HepG2 (cell line): Measurements from ENCODE around the gene RINL. TPM values are rescaled to one million over a fixed set of nuclear protein-coding genes. Genes with fewer than 3 reads are reported as not detected.
A peak's percentile ranks its signal among the peaks of the same experiment; 100 is the strongest.

Experiments
- CREBL2 ChIP-seq: sonication (generic); formaldehyde crosslinking; IDR thresholded peaks from 2 replicates; pipeline ENCODE4 v1.8.1; 2023; ENCODE audit warnings: missing genetic modification reagents, mild to moderate bottlenecking, borderline replicate concordance
- EHMT2 ChIP-seq: fragments of 200-600 bp; sonication (generic); IDR thresholded peaks from 2 replicates; pipeline ENCODE4 v1.7.0; 2017; ENCODE audit warnings: antibody characterized with exemption, low read depth, low read length, borderline replicate concordance
- ESRRA ChIP-seq: sonication (generic); formaldehyde crosslinking; IDR thresholded peaks from 2 replicates; pipeline ENCODE4 v1.5.1; 2020; ENCODE audit warnings: mild to moderate bottlenecking, low read depth, missing genetic modification reagents
- HNRNPL ChIP-seq: fragments of 200-400 bp; formaldehyde crosslinking; IDR thresholded peaks from 2 replicates; pipeline ENCODE4 v1.6.1; 2017; ENCODE audit warnings: mild to moderate bottlenecking, low read depth, low read length
- MEF2D ChIP-seq: sonication (generic); formaldehyde crosslinking; IDR thresholded peaks from 2 replicates; pipeline ENCODE4 v1.5.1; 2020; ENCODE audit warnings: mild to moderate bottlenecking, missing genetic modification reagents
- MIER2 ChIP-seq: IDR thresholded peaks from 2 replicates; pipeline ENCODE4 v1.6.1; 2016; ENCODE audit warnings: missing biosample characterization, missing genetic modification reagents
- PHF20 ChIP-seq: sonication (generic); formaldehyde crosslinking; IDR thresholded peaks from 2 replicates; pipeline ENCODE4 v1.5.0; 2020; ENCODE audit warnings: mild to moderate bottlenecking, missing genetic modification reagents
- RARA ChIP-seq: IDR thresholded peaks from 2 replicates; pipeline ENCODE4 v1.6.1; 2016; ENCODE audit warnings: missing genetic modification reagents, missing compliant biosample characterization
- SOX5 ChIP-seq: IDR thresholded peaks from 2 replicates; pipeline ENCODE4 v1.6.1; 2016; ENCODE audit warnings: borderline replicate concordance
- TIGD3 ChIP-seq: sonication (generic); formaldehyde crosslinking; IDR thresholded peaks from 2 replicates; pipeline ENCODE4 v1.5.1; 2020; ENCODE audit warnings: mild to moderate bottlenecking, missing genetic modification reagents, borderline replicate concordance
- YEATS4 ChIP-seq: sonication (generic); formaldehyde crosslinking; IDR thresholded peaks from 2 replicates; pipeline ENCODE4 v1.4.0; 2020; ENCODE audit warnings: missing genetic modification reagents, borderline replicate concordance
- ZBTB2 ChIP-seq: sonication (generic); formaldehyde crosslinking; IDR thresholded peaks from 2 replicates; pipeline ENCODE4 v1.8.0; 2022; ENCODE audit warnings: low read depth, missing genetic modification reagents
- ZBTB38 ChIP-seq: sonication (generic); formaldehyde crosslinking; IDR thresholded peaks from 2 replicates; pipeline ENCODE4 v1.5.1; 2020; ENCODE audit warnings: mild to moderate bottlenecking, missing genetic modification reagents
- ZNF180 ChIP-seq: sonication (generic); formaldehyde crosslinking; IDR thresholded peaks from 2 replicates; pipeline ENCODE4 v1.4.0; 2020; ENCODE audit warnings: low read depth, missing genetic modification reagents, borderline replicate concordance
- ZNF354B ChIP-seq: sonication (generic); formaldehyde crosslinking; IDR thresholded peaks from 2 replicates; pipeline ENCODE4 v1.8.0; 2022; ENCODE audit warnings: mild to moderate bottlenecking, missing genetic modification reagents
- ZNF512B ChIP-seq: sonication (generic); formaldehyde crosslinking; IDR thresholded peaks from 2 replicates; pipeline ENCODE4 v1.5.1; 2020; ENCODE audit warnings: missing genetic modification reagents, mild to moderate bottlenecking, borderline replicate concordance
- ZNF589 ChIP-seq: sonication (generic); formaldehyde crosslinking; conservative IDR thresholded peaks from 2 replicates; pipeline ENCODE4 v1.8.0; 2022; ENCODE audit warnings: mild to moderate bottlenecking, moderate library complexity, missing genetic modification reagents
- ZNF605 ChIP-seq: sonication (generic); formaldehyde crosslinking; IDR thresholded peaks from 2 replicates; pipeline ENCODE4 v1.8.0; 2022; ENCODE audit warnings: mild to moderate bottlenecking, missing genetic modification reagents
- ZNF761 ChIP-seq: sonication (generic); formaldehyde crosslinking; conservative IDR thresholded peaks from 2 replicates; pipeline ENCODE4 v1.4.0; 2020; ENCODE audit warnings: mild to moderate bottlenecking, missing genetic modification reagents
- polyA plus RNA-seq, 8 experiments: library from polyadenylated mRNA; depleted of rRNA in 3 of 8; stranded (reverse) in 7 of 8; unstranded in 1 of 8; fragments of >200 nt; fragmentation: Illumina TruSeq in 4 of 8; extraction: Trizol in 4 of 8; gene quantifications; 2 replicates each; pipeline versions ENCODE4 v1.2.1 to v1.2.3, GENCODE V29; 2011 to 2016; ENCODE audit warnings: low read depth in 4 of 8, missing spikeins in 1 of 8, mixed read lengths in 1 of 8; ENCODE audit not compliant: insufficient read depth in 1 of 8
- total RNA-seq, 5 experiments: library from RNA; depleted of rRNA; stranded (reverse); fragments of >200 nt; fragmentation: Illumina TruSeq; extraction: Trizol; gene quantifications; 2 replicates each; pipeline ENCODE4 v1.2.3, GENCODE V29; 2016; ENCODE audit warnings: low read depth in 1 of 5

RINL gene
- total and polyA plus RNA-seq, 2 of the 13 experiments (the other 11 are each of a cell fraction or from before 2014, with no cell fraction given) = 11.4 to 18.0 TPM

- TF ChIP-seq ZNF512B = no peak
- 0 out of 2 replicates have a peak, but pooled peaks have one; percentile 61 for TF ChIP-seq HNRNPL
- TF ChIP-seq EHMT2 = no peak
- no peak for TF ChIP-seq ZNF761 (CRISPR knock-in tag)
- TF ChIP-seq ZNF180 = no peak
- no peak for TF ChIP-seq ZNF354B (CRISPR knock-in tag)
- no peak for TF ChIP-seq YEATS4
- TF ChIP-seq CREBL2 (CRISPR knock-in tag) = no peak
- no peak for TF ChIP-seq ZNF589 (CRISPR knock-in tag)
- TF ChIP-seq ZBTB38 (CRISPR knock-in tag) = 0 out of 2 replicates have a peak, but pooled peaks have one; percentile 13
- TF ChIP-seq MIER2 = no peak
- no peak for TF ChIP-seq TIGD3 (CRISPR knock-in tag)
- 0 out of 2 replicates have a peak, but pooled peaks have one; percentile 22 for TF ChIP-seq RARA (CRISPR knock-in tag)
- TF ChIP-seq ZBTB2 = no peak
- no peak for TF ChIP-seq ZNF605 (CRISPR knock-in tag)
- 0 out of 2 replicates have a peak, but pooled peaks have one; percentile 27 for TF ChIP-seq SOX5 (CRISPR knock-in tag)
- TF ChIP-seq PHF20 (CRISPR knock-in tag) = peak; percentile 78
- no peak for TF ChIP-seq MEF2D
- no peak for TF ChIP-seq ESRRA
Observed at GRCh38 chr19:38877781-38878574, at the start of gene RINL (continued).
